HEK293 (cell line): ENCODE data around the gene ALLC.

Source experiments
- CTCF ChIA-PET: fragments of 350-600 bp; formaldehyde crosslinking; extraction: SDS; loops from one replicate; lab custom pipeline; 2021; ENCODE audit warnings: antibody characterized with exemption; lab: Yijun Ruan, JAX
- POLR2A ChIA-PET: fragments of 300-600 bp; formaldehyde crosslinking; extraction: SDS; loops from one replicate; lab custom pipeline; 2020; ENCODE audit warnings: antibody characterized with exemption, inconsistent platforms; lab: Yijun Ruan, JAX
- H3K27ac ChIP-seq: fragments of 200-500 bp; sonication (Bioruptor generic); 2 replicates; pipeline ENCODE4 v1.5.1; 2014; ENCODE audit warnings: low read depth, low read length, control low read depth, inconsistent platforms; ENCODE audit errors: extremely low read depth
- H3K36me3 ChIP-seq, 2 experiments: fragments of 200-500 bp in 1 of 2; sonication (Bioruptor generic) in 1 of 2; 1 replicate in 1 of 2; 2 replicates in 1 of 2; pipeline ENCODE4 v1.5.1; 2014 to 2017; ENCODE audit warnings: inconsistent platforms in 2 of 2, low read length in 2 of 2; ENCODE audit not compliant: control insufficient read depth in 2 of 2, insufficient read depth in 1 of 2
- H3K4me1 ChIP-seq: fragments of 200-500 bp; sonication (Bioruptor generic); 2 replicates; pipeline ENCODE4 v1.5.1; 2014; ENCODE audit warnings: mild to moderate bottlenecking, low read length, inconsistent platforms; ENCODE audit not compliant: control insufficient read depth, insufficient read depth
- H3K4me3 ChIP-seq: 2 replicates; pipeline ENCODE4 v1.5.1; 2011; ENCODE audit warnings: low read depth, mild to moderate bottlenecking, control low read depth, low read length, moderate library complexity
- H3K9me3 ChIP-seq: fragments of 200-500 bp; sonication (Bioruptor generic); 2 replicates; pipeline ENCODE4 v1.5.1; 2014; ENCODE audit warnings: low read depth, low read length, inconsistent platforms; ENCODE audit not compliant: control insufficient read depth, insufficient read depth
- BCL11A ChIP-seq: fragments of 450-650 bp; formaldehyde crosslinking; IDR thresholded peaks from 2 replicates; pipeline ENCODE4 v1.5.1; 2016; ENCODE audit warnings: low read depth, missing biosample characterization, missing genetic modification characterization
- HOXD13 ChIP-seq: sonication (generic); formaldehyde crosslinking; IDR thresholded peaks from 2 replicates; pipeline ENCODE4 v1.8.0; 2022; ENCODE audit warnings: missing genetic modification reagents, borderline replicate concordance
- KLF16 ChIP-seq: fragments of 450-650 bp; formaldehyde crosslinking; IDR thresholded peaks from 2 replicates; pipeline ENCODE4 v1.5.1; 2017; ENCODE audit warnings: missing biosample characterization, missing genetic modification characterization
- KLF7 ChIP-seq: fragments of 450-650 bp; formaldehyde crosslinking; IDR thresholded peaks from 2 replicates; pipeline ENCODE4 v1.5.1; 2016; ENCODE audit warnings: missing biosample characterization, missing genetic modification characterization, borderline replicate concordance
- RBAK ChIP-seq: fragments of 450-650 bp; formaldehyde crosslinking; IDR thresholded peaks from 2 replicates; pipeline ENCODE4 v1.5.1; 2016; ENCODE audit warnings: missing biosample characterization, missing genetic modification characterization
- ZBTB7A ChIP-seq: fragments of 450-650 bp; formaldehyde crosslinking; IDR thresholded peaks from 2 replicates; pipeline ENCODE4 v1.5.1; 2016; ENCODE audit warnings: low read depth, missing biosample characterization, missing genetic modification characterization
- ZBTB8A ChIP-seq: fragments of 450-650 bp; formaldehyde crosslinking; IDR thresholded peaks from 2 replicates; pipeline ENCODE4 v1.5.1; 2016; ENCODE audit warnings: missing biosample characterization, missing genetic modification characterization
- ZFP69B ChIP-seq: fragments of 450-650 bp; formaldehyde crosslinking; IDR thresholded peaks from 2 replicates; pipeline ENCODE4 v1.5.1; 2016; ENCODE audit warnings: missing biosample characterization, missing genetic modification characterization
- ZIC2 ChIP-seq: fragments of 450-650 bp; formaldehyde crosslinking; IDR thresholded peaks from 2 replicates; pipeline ENCODE4 v1.5.1; 2016; ENCODE audit warnings: missing biosample characterization, missing genetic modification characterization
- ZNF114 ChIP-seq: fragments of 450-650 bp; formaldehyde crosslinking; IDR thresholded peaks from 2 replicates; pipeline ENCODE4 v1.5.0; 2017; ENCODE audit warnings: missing biosample characterization, missing genetic modification characterization
- ZNF146 ChIP-seq: fragments of 450-650 bp; formaldehyde crosslinking; IDR thresholded peaks from 2 replicates; pipeline ENCODE4 v1.5.1; 2016; ENCODE audit warnings: missing biosample characterization, missing genetic modification characterization
- ZNF175 ChIP-seq: fragments of 450-650 bp; formaldehyde crosslinking; IDR thresholded peaks from 2 replicates; pipeline ENCODE4 v1.5.1; 2016; ENCODE audit warnings: missing biosample characterization, missing genetic modification characterization
- ZNF23 ChIP-seq: fragments of 450-650 bp; formaldehyde crosslinking; IDR thresholded peaks from 2 replicates; pipeline ENCODE4 v1.5.1; 2016; ENCODE audit warnings: missing biosample characterization, missing genetic modification characterization, borderline replicate concordance
- ZNF266 ChIP-seq: fragments of 450-650 bp; formaldehyde crosslinking; IDR thresholded peaks from 2 replicates; pipeline ENCODE4 v1.5.1; 2016; ENCODE audit warnings: missing biosample characterization, missing genetic modification characterization, low read depth
- ZNF274 ChIP-seq, 2 experiments: fragments of 200-500 bp in 1 of 2; fragments of 450-650 bp in 1 of 2; sonication (Bioruptor generic) in 1 of 2; formaldehyde crosslinking in 1 of 2; IDR thresholded peaks; 2 replicates each; pipeline versions ENCODE4 v1.5.1 to v1.6.1; 2014 to 2016; ENCODE audit warnings: borderline replicate concordance in 1 of 2, inconsistent platforms in 1 of 2, low read length in 1 of 2, missing biosample characterization in 1 of 2, missing genetic modification characterization in 1 of 2
- ZNF335 ChIP-seq: fragments of 450-650 bp; formaldehyde crosslinking; conservative IDR thresholded peaks from 2 replicates; pipeline ENCODE4 v1.5.1; 2016; ENCODE audit warnings: missing biosample characterization, missing genetic modification characterization
- ZNF354C ChIP-seq: fragments of 450-650 bp; formaldehyde crosslinking; IDR thresholded peaks from 2 replicates; pipeline ENCODE4 v1.5.1; 2016; ENCODE audit warnings: missing biosample characterization, missing genetic modification characterization, low read depth, borderline replicate concordance
- ZNF416 ChIP-seq: fragments of 450-650 bp; formaldehyde crosslinking; IDR thresholded peaks from 2 replicates; pipeline ENCODE4 v1.5.1; 2016; ENCODE audit warnings: missing biosample characterization, missing genetic modification characterization
- ZNF510 ChIP-seq: fragments of 450-650 bp; formaldehyde crosslinking; IDR thresholded peaks from 2 replicates; pipeline ENCODE4 v1.5.1; 2018; ENCODE audit warnings: mild to moderate bottlenecking, missing genetic modification characterization, missing biosample characterization; ENCODE audit not compliant: insufficient replicate concordance
- ZNF549 ChIP-seq: fragments of 450-650 bp; IDR thresholded peaks from 2 replicates; pipeline ENCODE4 v1.5.1; 2018; ENCODE audit warnings: missing biosample characterization, missing genetic modification characterization, mild to moderate bottlenecking, inconsistent platforms, moderate library complexity
- ZNF555 ChIP-seq: fragments of 450-650 bp; formaldehyde crosslinking; conservative IDR thresholded peaks from 2 replicates; pipeline ENCODE4 v1.5.1; 2017; ENCODE audit warnings: missing biosample characterization, mild to moderate bottlenecking, missing genetic modification characterization, inconsistent platforms
- ZNF626 ChIP-seq: fragments of 450-650 bp; sonication (Bioruptor Pico); formaldehyde crosslinking; IDR thresholded peaks from 2 replicates; pipeline ENCODE4 v1.5.1; 2018; ENCODE audit warnings: missing biosample characterization, missing genetic modification characterization, inconsistent platforms
- ZNF658 ChIP-seq: fragments of 450-650 bp; formaldehyde crosslinking; IDR thresholded peaks from 2 replicates; pipeline ENCODE4; 2016; ENCODE audit warnings: missing biosample characterization, missing genetic modification characterization
- ZNF830 ChIP-seq: fragments of 450-650 bp; IDR thresholded peaks from 2 replicates; pipeline ENCODE4 v1.5.0; 2018; ENCODE audit warnings: missing biosample characterization, missing genetic modification characterization, low read depth, mild to moderate bottlenecking, moderate library complexity
- ZSCAN16 ChIP-seq: fragments of 450-650 bp; formaldehyde crosslinking; IDR thresholded peaks from 2 replicates; pipeline ENCODE4 v1.5.1; 2016; ENCODE audit warnings: missing biosample characterization, missing genetic modification characterization
- ZXDB ChIP-seq: fragments of 450-650 bp; formaldehyde crosslinking; IDR thresholded peaks from 2 replicates; pipeline ENCODE4 v1.5.1; 2016; ENCODE audit warnings: missing biosample characterization, missing genetic modification characterization
- TF ChIP-seq, protein P1 (sequence below): fragments of 450-650 bp; formaldehyde crosslinking; IDR thresholded peaks from 2 replicates; pipeline ENCODE4 v1.5.1; 2016; ENCODE audit warnings: missing biosample characterization, missing genetic modification characterization
- TF ChIP-seq, protein P2 (sequence below): fragments of 450-650 bp; formaldehyde crosslinking; IDR thresholded peaks from 2 replicates; pipeline ENCODE4 v1.5.1; 2016; ENCODE audit warnings: missing biosample characterization, missing genetic modification characterization
- TF ChIP-seq, protein P3 (sequence below): fragments of 450-650 bp; formaldehyde crosslinking; IDR thresholded peaks from 2 replicates; pipeline ENCODE4 v1.5.1; 2016; ENCODE audit warnings: missing biosample characterization, missing genetic modification characterization
- TF ChIP-seq, protein P4 (sequence below): fragments of 450-650 bp; formaldehyde crosslinking; conservative IDR thresholded peaks from 2 replicates; pipeline ENCODE4 v1.5.1; 2016; ENCODE audit warnings: low read depth, missing biosample characterization, missing genetic modification characterization

ALLC gene

DNA sequence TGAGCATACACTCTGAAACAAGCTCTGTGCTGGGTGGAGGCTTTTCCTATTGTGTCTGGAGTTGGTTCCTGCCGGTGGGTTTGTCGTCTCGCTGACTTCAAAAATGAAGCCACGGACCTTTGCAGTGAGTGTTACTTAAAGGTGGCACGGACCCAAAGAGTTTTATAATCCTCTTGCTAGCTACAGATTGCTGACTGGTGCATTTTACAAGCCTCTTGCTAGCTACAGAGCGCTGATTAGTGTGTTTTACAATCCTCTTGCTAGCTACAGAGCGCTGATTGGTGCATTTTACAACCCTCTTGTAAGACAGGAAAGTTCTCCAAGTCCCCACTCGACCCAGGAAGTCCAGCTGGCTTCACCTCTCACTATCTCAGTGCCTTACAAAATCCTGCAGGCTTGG lies 60.7 kb downstream of the ALLC start:
- Histone ChIP-seq H3K27ac (no peak overlapping the region), H3K4me3 (no peak overlapping the region), H3K4me1 (no peaks in the 10 kb centered on the region), H3K9me3 (no peaks in the 10 kb centered on the region), H3K36me3 (no peaks in the 10 kb centered on the region)
- ChIA-PET CTCF (interaction anchor here (0.8 to 2.5 kb wide), 2 partner anchors 10 to 62 kb away, joined by 3 to 9 read pairs; no protein-coding TSS in a partner anchor), POLR2A (no interaction called here)
- TF ChIP-seq ZNF114 (tag by site-specific recombination) (no peak), ZNF274 (IDR thresholded peaks at IDR 0.05; ENCODE audit: low read length) (no peak), ZNF274 (tag by site-specific recombination; IDR thresholded peaks at IDR 0.05; ENCODE audit: borderline replicate concordance) (no peak), ZNF416 (no peak), ZIC2 (tag by site-specific recombination) (no peak), BCL11A (tag by site-specific recombination) (no peak), ZNF23 (tag by site-specific recombination) (no peak), ZNF335 (no peak), ZNF266 (no peak), RBAK (tag by site-specific recombination) (no peak), ZNF146 (no peak), ZXDB (no peak), HOXD13 (CRISPR knock-in tag) (no peak)
- TF ChIP-seq, protein P1, sequence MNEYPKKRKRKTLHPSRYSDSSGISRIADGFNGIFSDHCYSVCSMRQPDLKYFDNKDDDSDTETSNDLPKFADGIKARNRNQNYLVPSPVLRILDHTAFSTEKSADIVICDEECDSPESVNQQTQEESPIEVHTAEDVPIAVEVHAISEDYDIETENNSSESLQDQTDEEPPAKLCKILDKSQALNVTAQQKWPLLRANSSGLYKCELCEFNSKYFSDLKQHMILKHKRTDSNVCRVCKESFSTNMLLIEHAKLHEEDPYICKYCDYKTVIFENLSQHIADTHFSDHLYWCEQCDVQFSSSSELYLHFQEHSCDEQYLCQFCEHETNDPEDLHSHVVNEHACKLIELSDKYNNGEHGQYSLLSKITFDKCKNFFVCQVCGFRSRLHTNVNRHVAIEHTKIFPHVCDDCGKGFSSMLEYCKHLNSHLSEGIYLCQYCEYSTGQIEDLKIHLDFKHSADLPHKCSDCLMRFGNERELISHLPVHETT (tag by site-specific recombination), result no peak
- TF ChIP-seq, protein P2, sequence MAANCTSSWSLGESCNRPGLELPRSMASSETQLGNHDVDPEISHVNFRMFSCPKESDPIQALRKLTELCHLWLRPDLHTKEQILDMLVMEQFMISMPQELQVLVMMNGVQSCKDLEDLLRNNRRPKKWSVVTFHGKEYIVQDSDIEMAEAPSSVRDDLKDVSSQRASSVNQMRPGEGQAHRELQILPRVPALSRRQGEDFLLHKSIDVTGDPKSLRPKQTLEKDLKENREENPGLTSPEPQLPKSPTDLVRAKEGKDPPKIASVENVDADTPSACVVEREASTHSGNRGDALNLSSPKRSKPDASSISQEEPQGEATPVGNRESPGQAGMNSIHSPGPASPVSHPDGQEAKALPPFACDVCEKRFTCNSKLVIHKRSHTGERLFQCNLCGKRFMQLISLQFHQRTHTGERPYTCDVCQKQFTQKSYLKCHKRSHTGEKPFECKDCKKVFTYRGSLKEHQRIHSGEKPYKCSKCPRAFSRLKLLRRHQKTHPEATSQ (tag by site-specific recombination), result no peak

DNA sequence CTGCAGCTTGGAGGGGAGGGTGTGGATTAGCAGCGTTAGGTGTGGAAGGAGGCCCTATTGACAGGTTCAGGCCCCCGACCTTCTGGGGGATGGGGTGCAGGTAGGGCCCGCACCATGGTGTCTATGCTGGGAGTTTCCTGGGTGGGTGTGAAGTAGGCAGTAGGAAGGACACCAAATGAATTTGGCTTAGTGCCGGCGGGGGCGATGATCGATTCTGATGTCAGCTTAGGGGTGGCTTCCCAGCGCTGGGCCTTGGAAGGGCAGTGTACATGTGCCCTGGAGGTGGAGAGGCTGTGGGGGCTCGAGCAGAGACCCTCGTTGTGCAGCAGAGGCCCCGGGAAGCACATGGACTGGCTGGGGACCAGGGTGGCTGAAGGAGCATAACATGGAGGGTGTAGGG lies 67.0 kb downstream of the ALLC start:
- CTCF ChIA-PET, result interaction anchor here (0.6 kb wide), 1 partner anchor 186 kb away, joined by 3 read pairs; no protein-coding TSS in a partner anchor

More for the DNA sequence above, 67.0 kb downstream of the ALLC start:
- POLR2A ChIA-PET, result no interaction called here
- no peak overlapping the region for H3K4me3 ChIP-seq
- H3K4me1 ChIP-seq, result no peaks in the 10 kb centered on the region
- TF ChIP-seq ZNF510 (tag by site-specific recombination) (no peak), ZNF658 (no peak), ZBTB7A (no peak), ZNF354C (tag by site-specific recombination) (no peak), ZSCAN16 (tag by site-specific recombination) (no peak), ZFP69B (tag by site-specific recombination) (no peak), ZNF830 (tag by site-specific recombination) (no peak), ZNF555 (tag by site-specific recombination) (no peak), ZNF549 (tag by site-specific recombination) (no peak), ZNF626 (tag by site-specific recombination) (no peak), ZNF175 (tag by site-specific recombination) (no peak), KLF16 (tag by site-specific recombination) (no peak), KLF7 (tag by site-specific recombination) (no peak), ZBTB8A (tag by site-specific recombination) (no peak)
- TF ChIP-seq, protein P3, sequence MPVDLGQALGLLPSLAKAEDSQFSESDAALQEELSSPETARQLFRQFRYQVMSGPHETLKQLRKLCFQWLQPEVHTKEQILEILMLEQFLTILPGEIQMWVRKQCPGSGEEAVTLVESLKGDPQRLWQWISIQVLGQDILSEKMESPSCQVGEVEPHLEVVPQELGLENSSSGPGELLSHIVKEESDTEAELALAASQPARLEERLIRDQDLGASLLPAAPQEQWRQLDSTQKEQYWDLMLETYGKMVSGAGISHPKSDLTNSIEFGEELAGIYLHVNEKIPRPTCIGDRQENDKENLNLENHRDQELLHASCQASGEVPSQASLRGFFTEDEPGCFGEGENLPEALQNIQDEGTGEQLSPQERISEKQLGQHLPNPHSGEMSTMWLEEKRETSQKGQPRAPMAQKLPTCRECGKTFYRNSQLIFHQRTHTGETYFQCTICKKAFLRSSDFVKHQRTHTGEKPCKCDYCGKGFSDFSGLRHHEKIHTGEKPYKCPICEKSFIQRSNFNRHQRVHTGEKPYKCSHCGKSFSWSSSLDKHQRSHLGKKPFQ (tag by site-specific recombination), result no peak
- TF ChIP-seq, protein P4, sequence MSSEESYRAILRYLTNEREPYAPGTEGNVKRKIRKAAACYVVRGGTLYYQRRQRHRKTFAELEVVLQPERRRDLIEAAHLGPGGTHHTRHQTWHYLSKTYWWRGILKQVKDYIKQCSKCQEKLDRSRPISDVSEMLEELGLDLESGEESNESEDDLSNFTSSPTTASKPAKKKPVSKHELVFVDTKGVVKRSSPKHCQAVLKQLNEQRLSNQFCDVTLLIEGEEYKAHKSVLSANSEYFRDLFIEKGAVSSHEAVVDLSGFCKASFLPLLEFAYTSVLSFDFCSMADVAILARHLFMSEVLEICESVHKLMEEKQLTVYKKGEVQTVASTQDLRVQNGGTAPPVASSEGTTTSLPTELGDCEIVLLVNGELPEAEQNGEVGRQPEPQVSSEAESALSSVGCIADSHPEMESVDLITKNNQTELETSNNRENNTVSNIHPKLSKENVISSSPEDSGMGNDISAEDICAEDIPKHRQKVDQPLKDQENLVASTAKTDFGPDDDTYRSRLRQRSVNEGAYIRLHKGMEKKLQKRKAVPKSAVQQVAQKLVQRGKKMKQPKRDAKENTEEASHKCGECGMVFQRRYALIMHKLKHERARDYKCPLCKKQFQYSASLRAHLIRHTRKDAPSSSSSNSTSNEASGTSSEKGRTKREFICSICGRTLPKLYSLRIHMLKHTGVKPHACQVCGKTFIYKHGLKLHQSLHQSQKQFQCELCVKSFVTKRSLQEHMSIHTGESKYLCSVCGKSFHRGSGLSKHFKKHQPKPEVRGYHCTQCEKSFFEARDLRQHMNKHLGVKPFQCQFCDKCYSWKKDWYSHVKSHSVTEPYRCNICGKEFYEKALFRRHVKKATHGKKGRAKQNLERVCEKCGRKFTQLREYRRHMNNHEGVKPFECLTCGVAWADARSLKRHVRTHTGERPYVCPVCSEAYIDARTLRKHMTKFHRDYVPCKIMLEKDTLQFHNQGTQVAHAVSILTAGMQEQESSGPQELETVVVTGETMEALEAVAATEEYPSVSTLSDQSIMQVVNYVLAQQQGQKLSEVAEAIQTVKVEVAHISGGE (tag by site-specific recombination), result no peak
- no peak overlapping the region for H3K27ac ChIP-seq
- H3K9me3 ChIP-seq, result no peaks in the 10 kb centered on the region
- H3K36me3 ChIP-seq, result no peaks in the 10 kb centered on the region
